Fibroblast of skin of left biceps (primary cell): ENCODE results near the gene ENAH.

Experiments used
- DNase-seq, 2 experiments: peaks; one replicate each; pipeline ENCODE4 v3.0.0-alpha.2; 2013; ENCODE audit warnings: low read depth in 2 of 2

The ENAH gene

GRCh38 chr1:225603538-225604354 lies 49.2 kb downstream of the ENAH start:
- no peak for DNase-seq

GRCh38 chr1:225602590-225603206 lies 50.2 kb downstream of the ENAH start:
- DNase-seq: no peak

- no peak for DNase-seq
Measured at GRCh38 chr1:225601902-225602589, 50.9 kb downstream of the ENAH start.

- DNase-seq: no peak
Measured at GRCh38 chr1:225598847-225599246, 54.1 kb downstream of the ENAH start.

- no peak for DNase-seq
Measured at GRCh38 chr1:225597926-225598575, 54.9 kb downstream of the ENAH start.

- no peak for DNase-seq
Measured at GRCh38 chr1:225596736-225597135, 56.2 kb downstream of the ENAH start.

- DNase-seq: no peak
Measured at GRCh38 chr1:225595974-225596551, 56.9 kb downstream of the ENAH start.

GRCh38 chr1:225595452-225595851 lies 57.5 kb downstream of the ENAH start:
- DNase-seq: no peak

GRCh38 chr1:225593414-225593813 lies 59.5 kb downstream of the ENAH start:
- no peak for DNase-seq

GRCh38 chr1:225592362-225593025 lies 60.4 kb downstream of the ENAH start:
- no peak for DNase-seq

GRCh38 chr1:225587310-225587709 lies 65.6 kb downstream of the ENAH start:
- no peak for DNase-seq

- DNase-seq: no peak
Measured at GRCh38 chr1:225581186-225581585, 71.7 kb downstream of the ENAH start.

- DNase-seq: no peak
Measured at GRCh38 chr1:225580238-225581099, 72.5 kb downstream of the ENAH start.

GRCh38 chr1:225578251-225578977 lies 74.5 kb downstream of the ENAH start:
- no peak for DNase-seq

- no peak for DNase-seq
Measured at GRCh38 chr1:225577241-225577640, 75.7 kb downstream of the ENAH start.

GRCh38 chr1:225573216-225573615 lies 79.7 kb downstream of the ENAH start:
- no peak for DNase-seq

- no peak for DNase-seq
Measured at GRCh38 chr1:225572422-225572821, 80.5 kb downstream of the ENAH start.

GRCh38 chr1:225567789-225568188 lies 85.1 kb downstream of the ENAH start:
- DNase-seq: no peak

GRCh38 chr1:225565847-225566246 lies 87.1 kb downstream of the ENAH start:
- DNase-seq: no peak

- DNase-seq: no peak
Measured at GRCh38 chr1:225561675-225562074, 91.2 kb downstream of the ENAH start.
